GM10248 (cell line): Measurements from ENCODE around the gene BTBD19.
A peak's percentile ranks its signal among the peaks of the same experiment; 100 is the strongest.
"Not testable (repeated sequence)": the region's sequence is repeated elsewhere in the genome, so short reads cannot be mapped to it uniquely, and the experiment has no call there.

ENCODE experiments used
- CTCF ChIA-PET: fragments of 300-600 bp; sonication (Branson Sonifier 250); formaldehyde crosslinking; extraction: SDS; loops from one replicate; lab custom pipeline; 2021; ENCODE audit warnings: antibody characterized with exemption; lab: Yijun Ruan, JAX
- POLR2A ChIA-PET: fragments of 350-650 bp; sonication (Branson Sonifier 250); formaldehyde crosslinking; extraction: SDS; loops from one replicate; lab custom pipeline; 2020; ENCODE audit warnings: antibody characterized with exemption; lab: Yijun Ruan, JAX
- DNase-seq: peaks from one replicate; pipeline ENCODE4 v3.0.0; 2012; ENCODE audit errors: extremely low spot score
- TF ChIP-seq, protein P1 (sequence below): IDR thresholded peaks from 2 replicates; pipeline ENCODE4 v1.5.1; 2012; ENCODE audit warnings: mild to moderate bottlenecking, low read depth; ENCODE audit errors: extremely low read depth, missing control alignments, control extremely low read depth

BTBD19 gene, protein sequence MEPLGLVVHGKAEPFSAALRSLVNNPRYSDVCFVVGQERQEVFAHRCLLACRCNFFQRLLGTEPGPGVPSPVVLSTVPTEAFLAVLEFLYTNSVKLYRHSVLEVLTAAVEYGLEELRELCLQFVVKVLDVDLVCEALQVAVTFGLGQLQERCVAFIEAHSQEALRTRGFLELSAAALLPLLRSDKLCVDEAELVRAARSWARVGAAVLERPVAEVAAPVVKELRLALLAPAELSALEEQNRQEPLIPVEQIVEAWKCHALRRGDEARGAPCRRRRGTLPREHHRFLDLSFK

DNA sequence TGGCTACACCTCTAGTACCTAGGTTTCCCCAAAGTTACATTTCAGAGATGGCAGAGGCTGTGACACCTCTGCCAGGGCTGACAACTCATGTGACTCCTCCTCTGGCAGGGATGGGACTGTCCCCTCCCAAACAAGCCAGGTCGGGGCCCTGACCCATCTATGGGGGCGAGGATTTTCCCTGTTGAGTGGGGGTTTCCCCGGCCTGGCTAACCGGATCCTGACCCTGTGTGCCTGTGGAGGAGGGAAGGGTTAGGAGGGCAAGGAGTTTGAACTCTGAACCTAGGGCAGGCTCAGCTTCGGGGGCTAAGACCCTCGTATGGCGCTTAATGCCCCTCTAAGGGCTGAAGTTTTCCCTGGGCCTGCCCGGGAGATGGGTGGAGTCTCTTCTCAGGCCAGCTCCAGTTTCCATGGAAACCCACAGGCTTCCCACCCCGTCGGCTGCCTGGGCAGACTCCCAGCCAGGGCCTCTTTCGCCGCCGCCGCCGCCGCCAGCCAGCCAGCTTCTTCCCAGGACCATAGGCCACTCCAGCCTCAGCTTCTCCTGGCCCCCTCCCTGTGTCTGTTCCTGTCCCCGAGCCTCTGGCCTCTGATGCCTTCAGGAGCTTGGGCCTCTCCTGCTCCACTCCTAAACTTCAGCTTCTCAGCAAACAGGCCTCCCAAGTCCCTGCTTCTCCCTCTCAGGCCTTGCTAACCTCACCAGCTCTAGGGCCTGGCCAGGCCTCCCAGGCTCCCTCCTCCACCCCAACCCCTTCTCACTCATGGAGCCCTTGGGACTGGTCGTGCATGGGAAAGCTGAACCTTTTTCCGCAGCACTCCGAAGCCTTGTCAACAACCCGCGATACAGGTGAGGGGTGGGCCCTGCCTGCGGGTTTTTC lies at the start of gene BTBD19:
TSS of gene BTBD19 (plus strand) at position 461 of the 875 bp plus-strand sequence. CDS start at position 759, 298 bp downstream.
- POLR2A ChIA-PET: interaction anchor here (0.6 to 7.7 kb wide), 7 partner anchors 8 to 1322 kb away, joined by 3 to 120 read pairs (median 12); partner anchors contain the start of genes PLK3, RNU5D-1 and RPS8
- DNase-seq: peak; percentile 65
- CTCF ChIA-PET: interaction anchor here (0.8 to 4.3 kb wide), 10 partner anchors 8 to 493 kb away, joined by 3 to 42 read pairs (median 15); partner anchors contain the start of genes HECTD3, PLK3, RNU5D-1 and UROD
- TF ChIP-seq, protein P1, sequence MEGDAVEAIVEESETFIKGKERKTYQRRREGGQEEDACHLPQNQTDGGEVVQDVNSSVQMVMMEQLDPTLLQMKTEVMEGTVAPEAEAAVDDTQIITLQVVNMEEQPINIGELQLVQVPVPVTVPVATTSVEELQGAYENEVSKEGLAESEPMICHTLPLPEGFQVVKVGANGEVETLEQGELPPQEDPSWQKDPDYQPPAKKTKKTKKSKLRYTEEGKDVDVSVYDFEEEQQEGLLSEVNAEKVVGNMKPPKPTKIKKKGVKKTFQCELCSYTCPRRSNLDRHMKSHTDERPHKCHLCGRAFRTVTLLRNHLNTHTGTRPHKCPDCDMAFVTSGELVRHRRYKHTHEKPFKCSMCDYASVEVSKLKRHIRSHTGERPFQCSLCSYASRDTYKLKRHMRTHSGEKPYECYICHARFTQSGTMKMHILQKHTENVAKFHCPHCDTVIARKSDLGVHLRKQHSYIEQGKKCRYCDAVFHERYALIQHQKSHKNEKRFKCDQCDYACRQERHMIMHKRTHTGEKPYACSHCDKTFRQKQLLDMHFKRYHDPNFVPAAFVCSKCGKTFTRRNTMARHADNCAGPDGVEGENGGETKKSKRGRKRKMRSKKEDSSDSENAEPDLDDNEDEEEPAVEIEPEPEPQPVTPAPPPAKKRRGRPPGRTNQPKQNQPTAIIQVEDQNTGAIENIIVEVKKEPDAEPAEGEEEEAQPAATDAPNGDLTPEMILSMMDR: no peak

DNA sequence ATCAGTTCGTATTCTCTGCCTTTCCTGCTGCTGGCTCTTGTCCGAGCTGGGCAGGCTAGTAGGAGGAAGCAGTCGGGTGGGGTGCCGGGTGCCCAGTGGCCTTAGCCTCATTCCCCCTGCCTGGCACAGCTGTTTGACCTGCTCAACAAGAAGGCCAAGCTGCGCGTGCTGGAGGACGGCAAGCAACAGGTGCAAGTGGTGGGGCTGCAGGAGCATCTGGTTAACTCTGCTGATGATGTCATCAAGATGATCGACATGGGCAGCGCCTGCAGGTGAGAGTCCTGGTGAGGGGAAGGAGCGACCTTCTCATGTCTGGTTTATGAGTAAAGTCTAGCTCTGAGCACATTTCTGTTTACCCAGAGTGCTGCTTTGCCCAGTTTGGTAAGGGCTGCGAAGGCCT lies 49.2 kb upstream of the BTBD19 start:
- POLR2A ChIA-PET: no interaction called here
- TF ChIP-seq, protein P1: no peak
- CTCF ChIA-PET: interaction anchor here (1.4 to 3.3 kb wide), 4 partner anchors 8 to 29 kb away, joined by 3 to 29 read pairs (median 5); partner anchors contain the start of gene RNU5D-1
- no peak for DNase-seq

DNA sequence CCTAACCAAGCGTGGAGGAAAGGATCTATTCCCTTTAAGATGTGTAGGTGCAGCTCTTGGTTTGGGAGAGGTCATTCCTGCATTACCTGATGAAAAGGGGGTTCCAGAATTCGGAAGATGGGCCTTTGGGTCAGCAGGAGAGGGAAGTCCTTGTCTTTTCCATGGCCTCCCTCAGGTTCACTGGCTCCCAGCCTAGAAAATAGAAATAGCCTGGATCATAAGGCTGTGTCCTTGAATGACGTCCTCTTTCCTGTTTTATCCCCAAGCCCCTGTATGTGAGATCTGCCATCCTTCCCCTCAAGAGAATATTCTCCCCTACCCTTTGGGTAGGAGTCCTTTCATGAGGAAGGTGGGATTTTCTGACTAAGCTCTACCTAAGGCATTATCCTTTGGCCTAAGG lies 47.4 kb upstream of the BTBD19 start:
- TF ChIP-seq, protein P1: no peak
- ChIA-PET POLR2A (interaction anchor here (1.9 kb wide), 1 partner anchor 15 kb away, joined by 5 read pairs; the partner anchor contains the start of gene RPS8), CTCF (interaction anchor here (2.8 to 3.3 kb wide), 2 partner anchors 13 to 31 kb away, joined by 12 to 29 read pairs; partner anchors contain the start of gene RNU5D-1)
- DNase-seq: no peak

DNA sequence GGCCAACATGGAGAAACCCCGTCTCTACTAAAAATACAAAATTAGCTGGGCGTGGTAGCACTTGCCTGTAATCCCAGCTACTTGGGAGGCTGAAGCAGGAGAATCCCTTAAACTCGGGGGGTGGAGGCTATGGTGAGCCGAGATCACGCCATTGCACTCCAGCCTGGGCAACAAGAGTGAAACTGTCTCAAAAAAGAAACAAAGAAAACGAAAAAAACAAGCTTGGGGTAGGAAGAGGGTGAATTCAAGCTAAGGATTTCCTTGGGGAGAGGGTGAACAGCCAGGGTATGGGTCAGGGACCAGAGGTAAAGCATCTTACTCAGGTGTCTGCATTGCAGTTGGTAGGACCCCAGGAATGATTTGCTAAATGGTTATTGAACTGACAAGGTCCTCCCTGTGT lies 41.9 kb upstream of the BTBD19 start:
- CTCF ChIA-PET: interaction anchor here (0.8 to 2.4 kb wide), 6 partner anchors 12 to 52 kb away, joined by 3 to 8 read pairs (median 4); partner anchors contain the start of genes PLK3 and RNU5D-1
- DNase-seq: not testable (repeated sequence)
- POLR2A ChIA-PET: interaction anchor here (1.3 to 1.7 kb wide), 2 partner anchors 9 to 45 kb away, joined by 3 to 8 read pairs; partner anchors contain the start of gene RPS8

DNA sequence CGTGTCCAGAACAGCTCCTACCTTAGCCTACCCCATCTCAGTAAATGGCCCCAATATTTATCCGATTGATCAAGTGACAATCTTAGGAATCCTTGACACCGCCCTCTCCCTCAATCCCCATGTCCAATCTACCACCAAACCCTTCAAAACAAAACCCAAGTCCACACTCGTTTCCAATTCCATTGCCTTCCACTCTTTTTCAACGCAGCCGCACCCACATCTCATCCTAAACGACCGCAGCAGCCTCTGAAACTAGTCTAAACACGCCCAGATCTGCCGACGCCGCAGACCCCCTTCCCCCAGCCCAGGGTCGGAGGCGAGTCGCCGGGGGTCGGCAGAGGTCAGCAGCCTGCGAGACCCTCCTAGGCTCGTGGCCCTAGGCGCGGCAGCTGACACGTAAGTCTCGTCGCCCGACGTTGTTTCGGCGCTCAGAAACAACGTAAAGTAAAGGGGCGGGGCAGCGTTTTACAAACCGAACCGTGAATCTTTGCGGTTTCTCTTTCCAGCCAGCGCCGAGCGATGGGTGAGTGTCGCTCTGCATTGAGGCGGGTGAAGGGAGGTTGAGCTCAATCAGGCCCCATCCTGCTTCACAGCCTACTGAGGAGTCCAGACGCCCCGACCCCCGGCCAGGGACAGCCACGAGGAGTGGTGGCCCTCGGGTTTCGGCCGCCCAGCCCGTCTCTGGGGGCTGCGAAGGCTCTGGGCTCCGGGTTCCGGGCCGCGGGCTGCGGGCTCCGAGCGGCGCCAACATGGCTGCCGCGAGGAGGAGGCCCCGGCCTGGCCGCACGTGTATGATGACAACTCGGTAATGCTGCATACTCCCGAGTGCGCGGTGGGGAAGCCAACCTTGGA lies 33.0 kb upstream of the BTBD19 start, which contains the start of gene RPS8:
TSS of gene RPS8 (plus strand) at position 463 of the 852 bp plus-strand sequence. CDS start at position 520, 57 bp downstream.
- POLR2A ChIA-PET: interaction anchor here (0.6 to 2.5 kb wide), 18 partner anchors 9 to 101 kb away, joined by 3 to 12 read pairs (median 5); partner anchors contain the start of genes ARMH1, BEST4, BTBD19 and PLK3
- CTCF ChIA-PET: interaction anchor here (0.9 to 3.1 kb wide), 9 partner anchors 9 to 47 kb away, joined by 3 to 13 read pairs (median 4); partner anchors contain the start of genes PLK3 and RNU5D-1
- peak; percentile 92 for DNase-seq
- TF ChIP-seq, protein P1: no peak
